ENCODE measurements around the gene GPD1. TPM values are rescaled to one million over a fixed set of nuclear protein-coding genes. Genes with fewer than 3 reads are reported as not detected.

The GPD1 gene
- total and polyA plus RNA-seq, 9 of the 15 experiments (the other 6 are each of a cell fraction or from before 2014, with no cell fraction given): 0.13 to 1.00 (median 0.55) TPM

GRCh38 chr12:50084775-50085614 lies 18.8 kb upstream of the GPD1 start, which contains the start of gene SMARCD1 (continued):
- TF ChIP-seq, protein P1, sequence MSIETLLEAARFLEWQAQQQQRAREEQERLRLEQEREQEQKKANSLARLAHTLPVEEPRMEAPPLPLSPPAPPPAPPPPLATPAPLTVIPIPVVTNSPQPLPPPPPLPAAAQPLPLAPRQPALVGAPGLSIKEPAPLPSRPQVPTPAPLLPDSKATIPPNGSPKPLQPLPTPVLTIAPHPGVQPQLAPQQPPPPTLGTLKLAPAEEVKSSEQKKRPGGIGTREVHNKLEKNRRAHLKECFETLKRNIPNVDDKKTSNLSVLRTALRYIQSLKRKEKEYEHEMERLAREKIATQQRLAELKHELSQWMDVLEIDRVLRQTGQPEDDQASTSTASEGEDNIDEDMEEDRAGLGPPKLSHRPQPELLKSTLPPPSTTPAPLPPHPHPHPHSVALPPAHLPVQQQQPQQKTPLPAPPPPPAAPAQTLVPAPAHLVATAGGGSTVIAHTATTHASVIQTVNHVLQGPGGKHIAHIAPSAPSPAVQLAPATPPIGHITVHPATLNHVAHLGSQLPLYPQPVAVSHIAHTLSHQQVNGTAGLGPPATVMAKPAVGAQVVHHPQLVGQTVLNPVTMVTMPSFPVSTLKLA (conservative IDR thresholded peaks at IDR 0.05): peak; percentile 51 to 84; a peak in 3 of 4 replicates
- TF ChIP-seq BMI1 (IDR thresholded peaks at IDR 0.05; ENCODE audit: low read length) (no peak), TCF7 (IDR thresholded peaks at IDR 0.05; ENCODE audit: borderline replicate concordance) (no peak), ZFP36 (IDR thresholded peaks at IDR 0.05; ENCODE audit: low read depth, low read length, partially characterized antibody) (no peak), SLC30A9 (CRISPR knock-in tag; IDR thresholded peaks at IDR 0.05) (no peak), TCFL5 (CRISPR knock-in tag; conservative IDR thresholded peaks at IDR 0.05) (no peak), NCOA2 (IDR thresholded peaks at IDR 0.05; ENCODE audit: partially characterized antibody in 2 of 2) (no peak), SIN3A (IDR thresholded peaks at IDR 0.05; ENCODE audit: borderline replicate concordance in 2 of 2, control insufficient read depth in 1 of 2, low read depth in 2 of 2, low read length in 2 of 2) (peak; percentile 78 to 86; a peak in 2 of 4 replicates), NR2C2 (CRISPR knock-in tag; IDR thresholded peaks at IDR 0.05) (no peak), NR2C2 (tag; IDR thresholded peaks at IDR 0.05) (peak; percentile 83), ZNF140 (CRISPR knock-in tag; IDR thresholded peaks at IDR 0.05) (no peak), ZNF175 (CRISPR knock-in tag; IDR thresholded peaks at IDR 0.05; ENCODE audit: low read depth) (no peak)
- TF ChIP-seq, protein P2, sequence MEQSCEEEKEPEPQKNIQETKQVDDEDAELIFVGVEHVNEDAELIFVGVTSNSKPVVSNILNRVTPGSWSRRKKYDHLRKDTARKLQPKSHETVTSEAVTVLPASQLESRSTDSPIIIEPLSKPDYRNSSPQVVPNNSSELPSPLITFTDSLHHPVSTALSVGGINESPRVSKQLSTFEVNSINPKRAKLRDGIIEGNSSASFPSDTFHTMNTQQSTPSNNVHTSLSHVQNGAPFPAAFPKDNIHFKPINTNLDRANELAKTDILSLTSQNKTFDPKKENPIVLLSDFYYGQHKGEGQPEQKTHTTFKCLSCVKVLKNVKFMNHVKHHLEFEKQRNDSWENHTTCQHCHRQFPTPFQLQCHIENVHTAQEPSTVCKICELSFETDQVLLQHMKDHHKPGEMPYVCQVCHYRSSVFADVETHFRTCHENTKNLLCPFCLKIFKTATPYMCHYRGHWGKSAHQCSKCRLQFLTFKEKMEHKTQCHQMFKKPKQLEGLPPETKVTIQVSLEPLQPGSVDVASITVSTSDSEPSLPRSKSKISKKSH (CRISPR knock-in tag; IDR thresholded peaks at IDR 0.05): no peak
- TF ChIP-seq, protein P3, sequence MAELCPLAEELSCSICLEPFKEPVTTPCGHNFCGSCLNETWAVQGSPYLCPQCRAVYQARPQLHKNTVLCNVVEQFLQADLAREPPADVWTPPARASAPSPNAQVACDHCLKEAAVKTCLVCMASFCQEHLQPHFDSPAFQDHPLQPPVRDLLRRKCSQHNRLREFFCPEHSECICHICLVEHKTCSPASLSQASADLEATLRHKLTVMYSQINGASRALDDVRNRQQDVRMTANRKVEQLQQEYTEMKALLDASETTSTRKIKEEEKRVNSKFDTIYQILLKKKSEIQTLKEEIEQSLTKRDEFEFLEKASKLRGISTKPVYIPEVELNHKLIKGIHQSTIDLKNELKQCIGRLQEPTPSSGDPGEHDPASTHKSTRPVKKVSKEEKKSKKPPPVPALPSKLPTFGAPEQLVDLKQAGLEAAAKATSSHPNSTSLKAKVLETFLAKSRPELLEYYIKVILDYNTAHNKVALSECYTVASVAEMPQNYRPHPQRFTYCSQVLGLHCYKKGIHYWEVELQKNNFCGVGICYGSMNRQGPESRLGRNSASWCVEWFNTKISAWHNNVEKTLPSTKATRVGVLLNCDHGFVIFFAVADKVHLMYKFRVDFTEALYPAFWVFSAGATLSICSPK (IDR thresholded peaks at IDR 0.05; ENCODE audit: borderline replicate concordance): no peak
- TF ChIP-seq, protein P4, sequence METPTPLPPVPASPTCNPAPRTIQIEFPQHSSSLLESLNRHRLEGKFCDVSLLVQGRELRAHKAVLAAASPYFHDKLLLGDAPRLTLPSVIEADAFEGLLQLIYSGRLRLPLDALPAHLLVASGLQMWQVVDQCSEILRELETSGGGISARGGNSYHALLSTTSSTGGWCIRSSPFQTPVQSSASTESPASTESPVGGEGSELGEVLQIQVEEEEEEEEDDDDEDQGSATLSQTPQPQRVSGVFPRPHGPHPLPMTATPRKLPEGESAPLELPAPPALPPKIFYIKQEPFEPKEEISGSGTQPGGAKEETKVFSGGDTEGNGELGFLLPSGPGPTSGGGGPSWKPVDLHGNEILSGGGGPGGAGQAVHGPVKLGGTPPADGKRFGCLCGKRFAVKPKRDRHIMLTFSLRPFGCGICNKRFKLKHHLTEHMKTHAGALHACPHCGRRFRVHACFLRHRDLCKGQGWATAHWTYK (CRISPR knock-in tag; IDR thresholded peaks at IDR 0.05): no peak; the same call in 1 of the 2 replicates
- TF ChIP-seq, protein P5, sequence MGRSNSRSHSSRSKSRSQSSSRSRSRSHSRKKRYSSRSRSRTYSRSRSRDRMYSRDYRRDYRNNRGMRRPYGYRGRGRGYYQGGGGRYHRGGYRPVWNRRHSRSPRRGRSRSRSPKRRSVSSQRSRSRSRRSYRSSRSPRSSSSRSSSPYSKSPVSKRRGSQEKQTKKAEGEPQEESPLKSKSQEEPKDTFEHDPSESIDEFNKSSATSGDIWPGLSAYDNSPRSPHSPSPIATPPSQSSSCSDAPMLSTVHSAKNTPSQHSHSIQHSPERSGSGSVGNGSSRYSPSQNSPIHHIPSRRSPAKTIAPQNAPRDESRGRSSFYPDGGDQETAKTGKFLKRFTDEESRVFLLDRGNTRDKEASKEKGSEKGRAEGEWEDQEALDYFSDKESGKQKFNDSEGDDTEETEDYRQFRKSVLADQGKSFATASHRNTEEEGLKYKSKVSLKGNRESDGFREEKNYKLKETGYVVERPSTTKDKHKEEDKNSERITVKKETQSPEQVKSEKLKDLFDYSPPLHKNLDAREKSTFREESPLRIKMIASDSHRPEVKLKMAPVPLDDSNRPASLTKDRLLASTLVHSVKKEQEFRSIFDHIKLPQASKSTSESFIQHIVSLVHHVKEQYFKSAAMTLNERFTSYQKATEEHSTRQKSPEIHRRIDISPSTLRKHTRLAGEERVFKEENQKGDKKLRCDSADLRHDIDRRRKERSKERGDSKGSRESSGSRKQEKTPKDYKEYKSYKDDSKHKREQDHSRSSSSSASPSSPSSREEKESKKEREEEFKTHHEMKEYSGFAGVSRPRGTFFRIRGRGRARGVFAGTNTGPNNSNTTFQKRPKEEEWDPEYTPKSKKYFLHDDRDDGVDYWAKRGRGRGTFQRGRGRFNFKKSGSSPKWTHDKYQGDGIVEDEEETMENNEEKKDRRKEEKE (IDR thresholded peaks at IDR 0.05; ENCODE audit: borderline replicate concordance in 1 of 2, control insufficient read depth in 1 of 2, low read depth in 2 of 2, low read length in 1 of 2): peak in 1 of 2 experiments; percentile 79; a peak in 1 of 4 replicates
